ENCODE data around the gene TRMT5.

Gene TRMT5

DNA sequence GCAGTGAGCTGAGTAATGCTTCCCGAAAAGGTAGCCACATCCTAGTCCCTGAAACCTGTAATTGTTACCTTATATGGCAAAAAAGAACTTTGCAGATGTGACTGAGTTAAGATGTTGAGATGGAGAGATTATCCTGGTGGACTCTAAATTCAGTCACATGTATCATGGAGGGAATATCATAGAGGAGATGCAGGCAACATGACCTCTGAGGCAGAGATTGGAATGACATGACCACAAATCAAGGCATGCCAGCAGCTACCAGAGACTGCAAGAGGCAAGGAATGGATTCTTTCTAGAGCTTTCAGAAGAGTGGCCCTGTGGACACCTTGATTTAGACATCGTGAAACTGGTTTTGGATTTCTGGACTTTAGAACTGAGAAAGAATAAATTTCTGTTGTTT, 18.7 kb upstream of the TRMT5 start:
- no peak for TF ChIP-seq EZH2 (IDR thresholded peaks at IDR 0.05; ENCODE audit: borderline replicate concordance, low read length)
- TF ChIP-seq, protein P1, sequence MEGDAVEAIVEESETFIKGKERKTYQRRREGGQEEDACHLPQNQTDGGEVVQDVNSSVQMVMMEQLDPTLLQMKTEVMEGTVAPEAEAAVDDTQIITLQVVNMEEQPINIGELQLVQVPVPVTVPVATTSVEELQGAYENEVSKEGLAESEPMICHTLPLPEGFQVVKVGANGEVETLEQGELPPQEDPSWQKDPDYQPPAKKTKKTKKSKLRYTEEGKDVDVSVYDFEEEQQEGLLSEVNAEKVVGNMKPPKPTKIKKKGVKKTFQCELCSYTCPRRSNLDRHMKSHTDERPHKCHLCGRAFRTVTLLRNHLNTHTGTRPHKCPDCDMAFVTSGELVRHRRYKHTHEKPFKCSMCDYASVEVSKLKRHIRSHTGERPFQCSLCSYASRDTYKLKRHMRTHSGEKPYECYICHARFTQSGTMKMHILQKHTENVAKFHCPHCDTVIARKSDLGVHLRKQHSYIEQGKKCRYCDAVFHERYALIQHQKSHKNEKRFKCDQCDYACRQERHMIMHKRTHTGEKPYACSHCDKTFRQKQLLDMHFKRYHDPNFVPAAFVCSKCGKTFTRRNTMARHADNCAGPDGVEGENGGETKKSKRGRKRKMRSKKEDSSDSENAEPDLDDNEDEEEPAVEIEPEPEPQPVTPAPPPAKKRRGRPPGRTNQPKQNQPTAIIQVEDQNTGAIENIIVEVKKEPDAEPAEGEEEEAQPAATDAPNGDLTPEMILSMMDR (IDR thresholded peaks at IDR 0.05; ENCODE audit: low read length): no peak
- no peaks in the 10 kb centered on the region for H3K36me3 ChIP-seq (ENCODE audit: insufficient read depth, low read length)

DNA sequence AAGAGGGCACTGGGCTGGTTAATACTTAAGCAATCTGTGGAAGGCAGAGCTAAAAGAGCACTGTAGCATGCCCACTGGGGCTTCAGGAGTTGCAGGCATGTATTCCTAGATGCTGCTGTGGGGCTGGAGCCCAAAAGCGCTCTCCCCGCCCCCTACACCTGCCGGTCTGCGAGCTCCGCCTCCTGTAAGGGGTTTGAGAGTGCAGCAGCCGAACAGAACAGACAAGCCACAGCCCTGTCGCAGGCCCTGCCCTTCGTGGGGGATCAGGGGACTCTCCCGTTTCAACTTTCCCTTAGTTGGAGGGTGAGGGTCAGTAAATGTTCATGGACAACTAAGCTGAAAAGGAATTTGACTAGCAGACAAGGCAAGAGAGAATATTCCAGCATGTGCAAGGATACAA, 17.7 kb upstream of the TRMT5 start:
- Histone ChIP-seq H2AFZ (ENCODE audit: low read length) (no peak overlapping the region), H3K9me2 (ENCODE audit: low read depth, low read length) (no peaks in the 10 kb centered on the region), H3K36me3 (ENCODE audit: insufficient read depth, low read length) (no peaks in the 10 kb centered on the region), H3K4me3 (ENCODE audit: low read depth, low read length, poor library complexity, severe bottlenecking) (no peak overlapping the region), H3K27me3 (ENCODE audit: insufficient read depth, low read length) (no peaks in the 10 kb centered on the region), H3F3A (ENCODE audit: insufficient read depth, low read length) (no peaks in the 10 kb centered on the region), H3K9me3 (ENCODE audit: low read length) (no peaks in the 10 kb centered on the region), H3K9ac (ENCODE audit: low read length) (no peak overlapping the region), H3K4me2 (ENCODE audit: low read length) (no peak overlapping the region), H3K79me2 (ENCODE audit: insufficient read depth, low read length) (no peaks in the 10 kb centered on the region), H4K20me1 (ENCODE audit: insufficient read depth, low read length) (no peaks in the 10 kb centered on the region), H3K4me1 (ENCODE audit: insufficient read depth, low read length, severe bottlenecking) (no peaks in the 10 kb centered on the region), H3K27ac (ENCODE audit: low read depth, low read length, poor library complexity, severe bottlenecking) (no peak overlapping the region)
- no peak for TF ChIP-seq EZH2 (IDR thresholded peaks at IDR 0.05; ENCODE audit: borderline replicate concordance, low read length)
- TF ChIP-seq, protein P1 (IDR thresholded peaks at IDR 0.05; ENCODE audit: low read length): no peak

More for the DNA sequence above, 18.7 kb upstream of the TRMT5 start:
- Histone ChIP-seq H2AFZ (ENCODE audit: low read length) (no peak overlapping the region), H3K4me2 (ENCODE audit: low read length) (no peak overlapping the region), H3K9ac (ENCODE audit: low read length) (no peak overlapping the region), H3K27ac (ENCODE audit: low read depth, low read length, poor library complexity, severe bottlenecking) (no peak overlapping the region), H4K20me1 (ENCODE audit: insufficient read depth, low read length) (no peaks in the 10 kb centered on the region), H3K79me2 (ENCODE audit: insufficient read depth, low read length) (no peaks in the 10 kb centered on the region), H3K4me3 (ENCODE audit: low read depth, low read length, poor library complexity, severe bottlenecking) (no peak overlapping the region), H3K4me1 (ENCODE audit: insufficient read depth, low read length, severe bottlenecking) (no peaks in the 10 kb centered on the region), H3K9me3 (ENCODE audit: low read length) (no peaks in the 10 kb centered on the region), H3K9me2 (ENCODE audit: low read depth, low read length) (no peaks in the 10 kb centered on the region), H3K27me3 (ENCODE audit: insufficient read depth, low read length) (no peaks in the 10 kb centered on the region), H3F3A (ENCODE audit: insufficient read depth, low read length) (no peaks in the 10 kb centered on the region)

DNA sequence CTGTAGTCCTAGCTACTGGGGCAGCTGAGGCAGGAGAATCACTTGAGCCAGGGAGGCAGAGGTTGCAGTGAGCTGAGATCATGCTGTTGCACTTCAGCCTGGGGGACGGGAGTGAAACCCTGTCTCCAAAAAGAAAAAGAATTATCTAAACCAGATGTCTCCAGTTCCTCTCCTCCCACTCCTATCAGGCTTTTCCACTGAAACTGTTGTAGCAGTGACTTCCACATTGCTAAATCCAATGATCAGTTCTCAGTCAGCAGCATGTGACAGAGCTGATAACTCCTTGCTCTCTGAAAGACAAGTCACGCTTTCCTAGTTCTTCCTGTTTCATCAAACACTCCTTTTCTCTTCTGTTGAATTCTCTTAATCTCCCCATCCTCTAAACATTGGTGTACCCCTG, 8.7 kb upstream of the TRMT5 start:
- H3K9ac ChIP-seq (ENCODE audit: low read length): no peak overlapping the region
- H3K27ac ChIP-seq (ENCODE audit: low read depth, low read length, poor library complexity, severe bottlenecking): no peak overlapping the region
- H3K9me3 ChIP-seq (ENCODE audit: low read length): no peaks in the 10 kb centered on the region
- H3K27me3 ChIP-seq (ENCODE audit: insufficient read depth, low read length): no peaks in the 10 kb centered on the region
- H3K4me3 ChIP-seq (ENCODE audit: low read depth, low read length, poor library complexity, severe bottlenecking): no peak overlapping the region
- H2AFZ ChIP-seq (ENCODE audit: low read length): no peak overlapping the region
- H3K4me2 ChIP-seq (ENCODE audit: low read length): no peak overlapping the region
- no peaks in the 10 kb centered on the region for H3K9me2 ChIP-seq (ENCODE audit: low read depth, low read length)
- peaks cover 27% of the 10 kb centered on the region; the same call in 1 of the 2 replicates for H3K36me3 ChIP-seq (ENCODE audit: insufficient read depth, low read length)
- no peaks in the 10 kb centered on the region for H4K20me1 ChIP-seq (ENCODE audit: insufficient read depth, low read length)
- no peaks in the 10 kb centered on the region for H3K79me2 ChIP-seq (ENCODE audit: insufficient read depth, low read length)
- peaks cover 3% of the 10 kb centered on the region for H3K4me1 ChIP-seq (ENCODE audit: insufficient read depth, low read length, severe bottlenecking)
- TF ChIP-seq EZH2 (IDR thresholded peaks at IDR 0.05; ENCODE audit: borderline replicate concordance, low read length): no peak
- TF ChIP-seq, protein P1 (IDR thresholded peaks at IDR 0.05; ENCODE audit: low read length): no peak
- no peaks in the 10 kb centered on the region for H3F3A ChIP-seq (ENCODE audit: insufficient read depth, low read length)

Data from OCI-LY1 (cell line).